ENCODE results near the gene IL21R.
"Not testable (repeated sequence)": the region's sequence is repeated elsewhere in the genome, so short reads cannot be mapped to it uniquely, and the experiment has no call there.

The IL21R gene

GRCh38 chr16:27402569-27402963 lies 592 bp downstream of the IL21R start:
- no peak for DNase-seq (ENCODE audit: low spot score)

DNA sequence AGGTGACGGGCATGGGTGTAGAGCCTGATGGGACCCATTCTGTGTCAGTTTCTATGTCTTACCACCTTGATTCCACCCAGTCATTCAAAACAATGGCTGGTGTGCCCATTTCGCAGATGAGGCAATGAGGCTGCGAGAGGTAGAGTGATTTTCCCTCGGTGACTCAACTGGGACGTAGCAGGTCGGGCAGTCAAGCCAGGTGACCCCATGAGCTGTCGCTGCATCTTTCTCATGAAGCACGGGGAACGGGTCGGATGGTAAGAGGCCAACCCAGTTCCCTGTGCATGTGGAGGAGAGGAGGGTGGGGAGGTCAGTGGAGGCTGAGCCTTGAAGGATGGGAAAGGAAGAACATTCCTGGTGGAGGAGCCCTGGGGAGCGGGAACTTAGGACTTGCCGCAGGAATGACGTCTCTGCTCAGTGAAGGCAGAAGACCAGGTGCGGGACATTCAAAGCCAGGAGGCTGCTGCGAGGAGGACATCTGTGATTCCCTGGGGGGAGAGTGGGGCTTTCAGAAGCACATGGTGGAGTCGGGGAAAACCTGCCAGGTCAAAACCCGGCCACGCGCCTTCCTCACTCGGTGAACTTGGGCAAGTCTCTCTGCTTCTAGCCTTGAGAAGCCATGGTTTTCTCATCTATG lies 1.1 kb downstream of the IL21R start:
- peak; percentile 67 for DNase-seq (ENCODE audit: low spot score)

GRCh38 chr16:27403601-27403992 lies 1.6 kb downstream of the IL21R start:
- DNase-seq (ENCODE audit: low spot score): no peak

DNA sequence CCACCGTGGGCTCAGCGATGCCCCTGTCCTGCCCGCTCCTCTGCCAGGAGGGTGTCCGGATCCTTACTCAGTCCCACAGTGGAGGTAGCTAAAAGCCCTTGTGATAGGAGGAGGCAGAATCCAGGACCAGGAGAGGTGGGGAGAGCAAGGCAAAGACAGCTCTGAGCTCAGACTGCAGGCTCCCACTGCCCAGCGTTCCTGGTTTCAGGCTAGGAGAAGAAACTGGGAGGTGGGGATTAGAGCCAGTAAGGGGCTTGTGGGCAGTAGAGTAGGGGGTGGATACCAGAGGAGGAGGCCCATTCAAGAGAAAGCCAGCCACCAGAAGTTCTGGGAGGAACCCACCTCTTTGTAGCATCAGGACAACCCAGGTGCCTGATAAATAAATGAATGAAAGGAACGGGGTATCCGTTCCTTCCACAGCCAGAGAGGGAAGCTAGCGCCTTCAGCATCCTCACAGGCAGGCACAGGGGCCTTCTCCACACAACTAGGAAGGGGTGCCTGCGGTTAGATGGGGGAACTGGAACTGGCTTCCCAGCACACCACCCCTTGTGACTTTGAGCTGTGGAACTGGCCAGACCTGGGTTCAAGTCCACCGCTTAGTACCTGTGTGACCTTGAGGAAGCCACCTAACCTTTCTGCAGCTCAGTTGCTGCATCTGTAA lies 2.3 kb downstream of the IL21R start:
- DNase-seq (ENCODE audit: low spot score): no peak

DNA sequence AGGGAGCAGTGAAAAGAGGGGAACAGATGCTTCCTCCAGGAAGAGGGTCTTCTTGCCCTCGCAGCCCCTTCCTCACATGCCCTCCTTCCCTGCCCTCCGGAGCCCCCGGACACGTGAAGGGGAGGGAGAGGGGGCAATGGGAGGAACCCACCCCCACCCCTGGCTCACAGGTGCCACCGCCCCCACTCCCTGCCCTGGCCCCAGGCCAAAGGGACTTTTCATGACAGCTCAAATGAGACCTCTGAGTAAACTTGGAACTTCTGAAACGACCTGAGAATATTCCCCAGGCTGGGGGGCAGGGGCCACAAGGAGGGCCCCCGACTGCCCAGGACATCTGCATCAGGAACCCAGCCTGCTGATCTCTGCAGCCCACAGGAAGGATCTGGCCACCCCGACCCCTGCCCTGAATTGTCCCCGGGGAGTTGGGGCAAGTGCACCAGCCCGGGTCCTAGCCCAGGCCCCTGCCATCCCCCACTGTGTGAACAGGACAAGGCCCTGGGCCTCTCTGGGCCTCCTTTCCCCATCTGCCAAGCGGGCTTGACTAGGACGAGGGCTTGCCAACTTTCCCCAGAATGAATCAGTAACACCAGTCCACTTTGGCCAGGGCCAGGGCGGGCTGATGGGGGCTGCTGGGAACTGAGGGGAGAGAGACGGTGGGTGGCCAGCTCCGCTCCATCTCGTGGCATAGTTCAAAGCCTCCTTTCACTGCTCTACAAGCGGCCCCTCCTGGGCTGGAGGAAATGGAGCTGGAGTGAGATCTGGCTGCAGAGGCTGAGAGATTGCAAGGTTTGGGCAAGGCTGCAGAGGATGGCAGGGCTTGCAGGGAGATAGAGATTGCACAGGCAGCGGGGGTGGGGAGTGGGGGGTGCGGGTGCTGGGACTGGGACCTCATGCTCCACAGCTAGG lies 3.8 kb downstream of the IL21R start:
- no peak for DNase-seq (ENCODE audit: low spot score)

GRCh38 chr16:27406511-27407128 lies 4.6 kb downstream of the IL21R start:
- no peak for DNase-seq (ENCODE audit: low spot score)

GRCh38 chr16:27407133-27407532 lies 5.2 kb downstream of the IL21R start:
- no peak for DNase-seq (ENCODE audit: low spot score)

DNA sequence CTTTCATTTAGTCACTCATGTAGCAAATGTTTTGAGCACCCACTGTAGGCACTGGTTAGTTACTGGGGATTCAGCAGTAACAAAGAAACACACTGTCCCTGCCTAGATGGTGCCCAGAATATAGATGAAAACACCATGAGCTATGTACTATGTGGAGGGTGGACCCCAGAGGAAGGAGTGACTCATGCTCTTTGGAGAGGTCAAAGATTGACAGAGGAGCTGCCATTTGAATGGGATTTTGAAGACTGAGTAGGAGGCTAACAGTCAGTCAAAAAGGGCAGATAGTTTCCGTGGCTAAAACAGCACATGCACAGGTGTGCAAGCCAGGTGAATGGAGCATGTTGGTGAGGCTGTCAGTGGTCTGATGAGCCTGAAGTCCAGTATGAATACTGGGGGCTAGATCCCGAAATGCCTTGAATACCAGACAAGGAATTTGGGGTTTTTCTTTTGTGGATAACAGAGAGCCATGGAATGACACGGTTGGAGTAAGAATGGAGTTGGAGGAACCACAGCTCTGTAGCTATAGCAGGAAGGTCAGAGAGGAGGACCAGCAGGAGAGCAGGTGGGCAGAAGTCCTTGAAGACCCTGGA lies 6.1 kb downstream of the IL21R start:
- DNase-seq (ENCODE audit: low spot score): no peak

- DNase-seq (ENCODE audit: low spot score): no peak
Measured at GRCh38 chr16:27408602-27409031, 6.6 kb downstream of the IL21R start.

DNA sequence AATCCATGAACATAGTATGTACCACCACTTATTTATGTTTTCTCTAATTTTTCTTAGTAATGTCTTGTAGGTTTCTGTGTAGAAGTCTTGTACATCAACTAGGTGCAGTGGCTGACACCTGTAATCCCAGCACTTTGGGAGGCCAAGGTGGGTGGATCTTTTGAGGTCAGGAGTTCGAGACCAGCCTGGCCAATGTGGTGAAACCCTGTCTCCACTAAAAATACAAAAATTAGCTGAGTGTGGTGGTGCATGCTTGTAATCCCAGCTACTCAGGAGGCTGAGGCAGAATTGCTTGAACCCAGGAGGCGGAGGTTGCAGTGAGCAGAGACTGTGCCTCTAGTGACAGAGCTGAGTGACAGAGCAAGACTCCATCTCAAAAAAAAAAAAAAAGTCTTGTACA lies 8.0 kb downstream of the IL21R start:
- not testable (repeated sequence) for DNase-seq (ENCODE audit: low spot score)

DNA sequence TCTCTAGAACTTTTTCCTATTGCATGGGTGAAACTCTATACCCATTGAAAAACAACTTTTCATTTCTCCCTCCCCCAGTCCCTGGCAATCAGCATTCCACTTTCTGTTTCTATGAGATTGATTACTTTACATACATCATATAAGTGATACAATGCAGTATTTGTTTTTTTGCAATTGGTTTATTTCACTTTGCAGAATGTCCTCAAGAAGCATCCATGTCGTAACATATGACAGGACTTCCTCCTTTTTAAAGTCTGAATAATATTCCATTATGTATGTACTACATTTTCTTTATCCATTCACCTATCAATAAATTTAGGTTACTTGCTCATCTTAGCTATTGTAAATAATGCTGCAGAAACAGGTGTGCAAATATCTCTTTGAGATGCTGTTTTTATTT lies 8.8 kb downstream of the IL21R start:
- no peak for DNase-seq (ENCODE audit: low spot score)

- DNase-seq (ENCODE audit: low spot score): no peak
Measured at GRCh38 chr16:27413956-27414355, 12.0 kb downstream of the IL21R start.

DNA sequence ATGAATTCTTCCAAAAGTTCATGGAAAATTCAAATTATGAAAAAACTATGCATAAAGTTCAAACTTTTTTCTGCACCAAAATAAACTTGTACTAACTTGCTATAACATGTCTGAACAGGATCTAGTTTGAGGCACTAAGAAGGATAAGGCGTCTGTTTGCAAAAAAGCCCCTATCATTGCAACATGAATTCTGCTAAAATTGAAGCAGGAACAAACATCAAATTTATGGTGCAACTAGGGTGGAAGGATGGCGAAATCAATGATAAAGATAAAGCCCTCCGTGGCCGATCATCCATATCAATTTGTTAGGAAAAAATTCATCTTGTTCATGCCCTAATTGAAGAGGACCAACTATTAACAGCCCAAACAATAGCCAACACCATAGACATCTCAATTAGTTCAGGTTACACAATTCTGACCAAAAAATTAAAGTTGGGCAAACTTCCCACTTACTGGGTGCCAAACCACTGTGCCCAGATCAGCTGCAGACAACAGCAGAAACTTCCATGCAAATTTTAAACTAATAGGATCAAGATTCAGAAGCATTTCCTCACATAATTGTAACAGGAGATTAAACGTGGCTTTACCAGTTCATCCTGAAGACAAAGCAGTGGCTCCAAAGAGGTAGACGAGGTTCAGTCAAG lies 12.9 kb downstream of the IL21R start:
- no peak for DNase-seq (ENCODE audit: low spot score)

DNA sequence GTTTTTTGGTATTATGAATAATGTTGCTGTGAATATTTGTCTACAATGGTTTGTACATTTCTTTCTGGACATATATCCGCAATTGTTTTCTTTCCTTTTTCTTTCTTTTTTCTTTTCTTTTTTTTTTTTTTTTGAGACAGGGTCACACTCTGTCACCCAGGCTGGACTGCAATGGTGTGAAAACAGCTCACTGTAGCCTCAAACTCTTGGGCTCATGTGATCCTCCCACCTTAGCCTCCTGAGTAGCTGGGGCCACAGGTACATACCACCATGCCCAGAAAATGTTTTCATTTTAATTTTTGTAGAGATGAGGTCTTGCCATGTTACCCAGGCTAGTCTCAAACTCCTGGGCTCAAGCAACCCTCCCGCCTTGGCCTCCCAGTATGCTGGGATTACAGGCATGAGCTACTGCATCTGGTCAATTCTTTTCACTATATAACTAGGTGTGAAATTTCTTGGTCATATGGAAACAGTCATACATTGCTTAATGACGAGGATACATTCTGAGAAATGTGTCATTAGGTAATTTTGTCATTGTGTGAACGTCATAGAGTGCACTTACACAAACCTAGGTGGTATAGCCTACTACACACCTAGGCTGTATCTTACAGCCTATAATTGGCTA lies 15.2 kb downstream of the IL21R start:
- no peak for DNase-seq (ENCODE audit: low spot score)

- no peak for DNase-seq (ENCODE audit: low spot score)
Measured at GRCh38 chr16:27421961-27422740, 20.2 kb downstream of the IL21R start.

- DNase-seq (ENCODE audit: low spot score): no peak
Measured at GRCh38 chr16:27424772-27425498, 23.0 kb downstream of the IL21R start.

GRCh38 chr16:27425961-27426360 lies 24.0 kb downstream of the IL21R start:
- DNase-seq (ENCODE audit: low spot score): no peak

DNA sequence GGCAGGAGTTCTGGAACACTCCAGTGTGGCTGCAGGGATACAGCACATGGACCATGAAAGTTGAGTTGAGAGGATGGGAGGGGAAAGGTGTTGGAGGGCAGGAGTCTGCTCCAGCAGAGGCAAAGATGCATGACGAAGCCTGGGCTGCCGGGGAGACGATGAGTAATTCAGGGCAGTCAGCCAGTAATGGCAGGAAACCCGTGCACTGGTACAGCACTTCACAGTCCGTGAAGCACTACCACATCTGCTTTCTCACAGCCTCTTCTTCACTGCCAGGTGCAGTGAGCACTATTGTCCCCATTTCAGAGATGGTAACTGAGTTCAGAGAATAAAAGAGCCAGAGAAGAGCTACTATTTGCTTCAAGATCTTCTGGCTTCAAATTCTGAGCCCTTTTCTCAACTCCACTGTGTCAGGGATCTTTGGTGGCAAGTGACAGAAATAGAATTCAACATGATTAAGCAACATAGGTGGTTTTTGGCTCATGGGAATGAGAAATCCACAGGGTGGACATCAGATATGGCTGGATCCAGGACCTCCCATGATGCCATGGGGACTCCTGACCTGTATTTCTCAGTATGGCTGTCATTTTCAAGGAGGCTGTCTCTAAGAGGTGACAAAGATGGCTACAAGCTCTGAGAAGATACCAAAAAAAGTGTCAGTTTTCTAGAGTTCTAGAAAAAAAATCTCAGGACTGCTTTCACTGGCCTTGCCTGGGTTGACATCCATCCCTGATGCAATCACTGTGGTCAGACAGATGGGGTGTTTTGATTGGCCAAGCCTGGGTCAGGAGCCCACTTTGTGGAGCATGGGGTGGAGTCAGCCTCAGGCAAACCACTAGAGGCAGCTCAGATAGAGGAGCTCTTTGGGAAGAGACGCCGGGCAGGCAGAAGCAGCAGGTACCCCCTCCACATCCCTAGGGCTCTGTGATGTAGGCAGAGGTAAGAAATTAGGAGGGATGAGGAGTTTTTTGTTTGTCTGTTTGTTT lies 24.7 kb downstream of the IL21R start:
- DNase-seq (ENCODE audit: low spot score): peak; percentile 82
